SK-N-SH (cell line): ENCODE data around the gene EPB41L5. TPM values are rescaled to one million over a fixed set of nuclear protein-coding genes. Genes with fewer than 3 reads are reported as not detected.

ENCODE experiments used
- CTCF ChIA-PET: fragments of 300-600, 350-600 bp; formaldehyde crosslinking; extraction: SDS; loops from one replicate; lab custom pipeline; 2021; lab: Yijun Ruan, JAX
- POLR2A ChIA-PET: fragments of 350-600 bp; sonication (Branson Sonifier 250); formaldehyde crosslinking; extraction: SDS; loops from one replicate; lab custom pipeline; 2020; ENCODE audit warnings: antibody characterized with exemption, inconsistent platforms; lab: Yijun Ruan, JAX
- DNase-seq: peaks from one replicate; pipeline ENCODE4 v3.0.0; 2012
- H2AFZ ChIP-seq: fragments of 200-600 bp; sonication (generic); 2 replicates; pipeline ENCODE4 v1.8.1; 2016; ENCODE audit warnings: antibody characterized with exemption, mild to moderate bottlenecking, low read depth
- H3F3A ChIP-seq: fragments of 200-600 bp; sonication (generic); replicated peaks from 2 replicates; pipeline ENCODE3; 2016; ENCODE audit warnings: antibody characterized with exemption, mild to moderate bottlenecking; ENCODE audit not compliant: insufficient read depth
- H3K27ac ChIP-seq, 2 experiments: fragments of 200-500 bp in 1 of 2; fragments of 200-600 bp in 1 of 2; sonication (Bioruptor generic) in 1 of 2; sonication (generic), shearing (Covaris generic) in 1 of 2; 2 replicates each; pipeline versions ENCODE4 v1.5.1 to v1.6.1; 2014 to 2016; ENCODE audit warnings: low read depth in 2 of 2, inconsistent platforms in 1 of 2, low read length in 1 of 2, mild to moderate bottlenecking in 1 of 2, mixed read lengths in 1 of 2
- H3K27me3 ChIP-seq: fragments of 200-600 bp; sonication (generic), shearing (Covaris generic); 2 replicates; pipeline ENCODE4 v1.6.1; 2016; ENCODE audit warnings: mixed run types; ENCODE audit not compliant: insufficient read depth
- H3K36me3 ChIP-seq, 2 experiments: fragments of 200-500 bp in 1 of 2; fragments of 200-600 bp in 1 of 2; sonication (Bioruptor generic) in 1 of 2; sonication (generic) in 1 of 2; replicated peaks in 1 of 2; 2 replicates each; pipeline versions ENCODE3 to v1.5.1; 2014 to 2016; ENCODE audit warnings: low read length in 1 of 2, mild to moderate bottlenecking in 1 of 2; ENCODE audit not compliant: insufficient read depth in 2 of 2, control insufficient read depth in 1 of 2
- H3K4me1 ChIP-seq, 2 experiments: fragments of 200-500 bp in 1 of 2; fragments of 200-600 bp in 1 of 2; sonication (Bioruptor generic) in 1 of 2; sonication (generic), shearing (Covaris generic) in 1 of 2; 2 replicates each; pipeline versions ENCODE4 v1.5.1 to v1.6.1; 2014 to 2016; ENCODE audit warnings: low read depth in 1 of 2, low read length in 1 of 2, mixed run types in 1 of 2; ENCODE audit not compliant: insufficient read depth in 2 of 2, control insufficient read depth in 1 of 2
- H3K4me2 ChIP-seq: fragments of 200-600 bp; sonication (generic), shearing (Covaris generic); 2 replicates; pipeline ENCODE4 v1.6.1; 2017; ENCODE audit warnings: mixed run types
- H3K4me3 ChIP-seq, 2 experiments: fragments of 200-500 bp in 1 of 2; fragments of 200-600 bp in 1 of 2; sonication (Bioruptor generic) in 1 of 2; sonication (generic), shearing (Covaris generic) in 1 of 2; 2 replicates each; pipeline versions ENCODE4 v1.5.1 to v1.8.1; 2014 to 2016; ENCODE audit warnings: low read depth in 2 of 2, inconsistent platforms in 1 of 2, low read length in 1 of 2, mild to moderate bottlenecking in 1 of 2, mixed read lengths in 1 of 2, moderate library complexity in 1 of 2
- H3K79me2 ChIP-seq: fragments of 200-600 bp; sonication (generic); 2 replicates; pipeline ENCODE4 v1.8.1; 2017; ENCODE audit warnings: mild to moderate bottlenecking; ENCODE audit not compliant: insufficient read depth
- H3K9ac ChIP-seq: fragments of 200-600 bp; sonication (generic); 2 replicates; pipeline ENCODE4 v1.6.1; 2017; ENCODE audit warnings: mixed run types
- H3K9me2 ChIP-seq: fragments of 200-600 bp; sonication (generic); 2 replicates; pipeline ENCODE4 v1.6.1; 2017; ENCODE audit warnings: mixed run types
- H3K9me3 ChIP-seq: fragments of 200-600 bp; sonication (generic); 2 replicates; pipeline ENCODE4 v1.6.1; 2017; ENCODE audit warnings: mixed run types, mild to moderate bottlenecking, moderate library complexity
- H4K20me1 ChIP-seq: fragments of 200-600 bp; sonication (generic); 2 replicates; pipeline ENCODE4 v1.6.1; 2017; ENCODE audit warnings: mild to moderate bottlenecking, mixed run types; ENCODE audit not compliant: insufficient read depth
- CHD2 ChIP-seq: fragments of 150-350 bp; IDR thresholded peaks from 2 replicates; pipeline ENCODE4 v1.6.1; 2018; ENCODE audit warnings: low read length; ENCODE audit not compliant: partially characterized antibody
- CTCF ChIP-seq: fragments of 200-600 bp; sonication (generic); IDR thresholded peaks from 2 replicates; pipeline ENCODE4 v1.6.1; 2017; ENCODE audit warnings: antibody characterized with exemption, mild to moderate bottlenecking, moderate library complexity
- ELF1 ChIP-seq: IDR thresholded peaks from 2 replicates; pipeline ENCODE4 v1.4.0; 2012
- EP300 ChIP-seq, 2 experiments: IDR thresholded peaks; 2 replicates each; pipeline versions ENCODE4 v1.4.0 to v1.6.1; 2012; ENCODE audit warnings: borderline replicate concordance in 1 of 2, low read depth in 1 of 2, low read length in 1 of 2
- FOSL2 ChIP-seq: IDR thresholded peaks from 2 replicates; pipeline ENCODE4 v1.4.0; 2012; ENCODE audit warnings: low read depth, mild to moderate bottlenecking, moderate library complexity, borderline replicate concordance
- GABPA ChIP-seq: IDR thresholded peaks from 2 replicates; pipeline ENCODE4 v1.4.0; 2012; ENCODE audit warnings: low read depth, mild to moderate bottlenecking
- IRF3 ChIP-seq: fragments of 150-350 bp; IDR thresholded peaks from 2 replicates; pipeline ENCODE4 v1.6.1; 2016; ENCODE audit warnings: mild to moderate bottlenecking, low read depth, low read length
- JUND ChIP-seq: IDR thresholded peaks from 2 replicates; pipeline ENCODE4 v1.4.0; 2012
- MEF2A ChIP-seq: IDR thresholded peaks from 2 replicates; pipeline ENCODE4 v1.4.0; 2012; ENCODE audit warnings: low read depth, borderline replicate concordance
- MXI1 ChIP-seq: IDR thresholded peaks from 2 replicates; pipeline ENCODE4 v1.6.1; 2012; ENCODE audit warnings: mild to moderate bottlenecking, low read depth, low read length, improper control_type of control experiment
- NFIC ChIP-seq: IDR thresholded peaks from 2 replicates; pipeline ENCODE4 v1.4.0; 2012; ENCODE audit warnings: borderline replicate concordance
- NRF1 ChIP-seq: IDR thresholded peaks from 2 replicates; pipeline ENCODE4 v1.6.1; 2012; ENCODE audit warnings: low read depth, mild to moderate bottlenecking, low read length
- PBX3 ChIP-seq: IDR thresholded peaks from 2 replicates; pipeline ENCODE4; 2012
- RAD21 ChIP-seq: IDR thresholded peaks from 2 replicates; pipeline ENCODE4 v1.6.1; 2012; ENCODE audit warnings: mild to moderate bottlenecking, low read length
- RCOR1 ChIP-seq: fragments of 150-350 bp; IDR thresholded peaks from 2 replicates; pipeline ENCODE4 v1.6.1; 2017; ENCODE audit warnings: antibody characterized with exemption, low read length
- RFX5 ChIP-seq: IDR thresholded peaks from 2 replicates; pipeline ENCODE4 v1.6.1; 2012; ENCODE audit warnings: mild to moderate bottlenecking, improper control_type of control experiment, low read length
- RXRA ChIP-seq: IDR thresholded peaks from 2 replicates; pipeline ENCODE4 v1.4.0; 2012; ENCODE audit warnings: low read depth, mild to moderate bottlenecking, borderline replicate concordance
- SIN3A ChIP-seq: IDR thresholded peaks from 2 replicates; pipeline ENCODE4 v1.6.1; 2012; ENCODE audit warnings: low read depth, mild to moderate bottlenecking, low read length, moderate library complexity, borderline replicate concordance
- TCF12 ChIP-seq: IDR thresholded peaks from 2 replicates; pipeline ENCODE4 v1.4.0; 2012
- TEAD4 ChIP-seq: IDR thresholded peaks from 2 replicates; pipeline ENCODE4 v1.4.0; 2012; ENCODE audit warnings: mild to moderate bottlenecking, borderline replicate concordance; ENCODE audit not compliant: insufficient read depth
- USF2 ChIP-seq: fragments of 150-350 bp; IDR thresholded peaks from 2 replicates; pipeline ENCODE4 v1.6.1; 2017; ENCODE audit warnings: antibody characterized with exemption, low read length, low read depth, borderline replicate concordance
- YY1 ChIP-seq: IDR thresholded peaks from 2 replicates; pipeline ENCODE4 v1.4.0; 2012; ENCODE audit warnings: low read depth, mild to moderate bottlenecking
- ZBTB33 ChIP-seq: IDR thresholded peaks from 2 replicates; pipeline ENCODE4 v1.4.0; 2012; ENCODE audit warnings: low read depth, borderline replicate concordance
- WGBS: methylation state at CpG from one replicate; pipeline ENCODE4 v1.1.6; 2017; ENCODE audit warnings: low lambda C conversion rate; 5-methylcytosine and 5-hydroxymethylcytosine counted together
- polyA plus RNA-seq, 3 experiments: library from polyadenylated mRNA; depleted of rRNA; stranded (reverse); fragments of >200 nt; gene quantifications; 2 replicates each; pipeline ENCODE4 v1.2.3, GENCODE V29; 2012

Gene EPB41L5
- polyA plus RNA-seq, 1 of the 3 experiments (the other 2 are of a cell fraction), result 5.3 TPM

GRCh38 chr2:120223034-120223912, 210.4 kb downstream of the EPB41L5 start, which contains the start of gene TMEM185B:
TSS of gene TMEM185B (minus strand) at chr2:120223400. CDS start at chr2:120222976, 424 bp downstream.
- H3K4me1 ChIP-seq, result peaks cover 23 to 33% of the 10 kb centered on the region in 2 experiments; a peak in 3 of 4 replicates
- peak within 1 kb of the TSS; percentile 69 to 84 for H3K4me3 ChIP-seq
- no peaks in the 10 kb centered on the region for H3K9me3 ChIP-seq
- H3K79me2 ChIP-seq, result peaks cover 23% of the 10 kb centered on the region
- peak within 1 kb of the TSS; percentile 68 to 84 for H3K27ac ChIP-seq
- WGBS, result 0% methylated on average over 29 of the region's 108 CpGs
- H3F3A ChIP-seq, result no peaks in the 10 kb centered on the region
- no peaks in the 10 kb centered on the region for H3K9me2 ChIP-seq
- peak within 1 kb of the TSS; percentile 97 for H3K4me2 ChIP-seq
- POLR2A ChIA-PET, result interaction anchor here (0.6 kb wide), 1 partner anchor 9 kb away, joined by 4 read pairs; no protein-coding TSS in a partner anchor
- peaks cover 11 to 26% of the 10 kb centered on the region in 2 experiments for H3K36me3 ChIP-seq
- no peaks in the 10 kb centered on the region for H4K20me1 ChIP-seq
- CTCF ChIA-PET, result interaction anchor here (0.7 to 2.0 kb wide), 3 partner anchors 14 to 90 kb away, joined by 3 to 4 read pairs (median 3); no protein-coding TSS in a partner anchor
- peak within 1 kb of the TSS; percentile 82 for H3K9ac ChIP-seq
- DNase-seq, result peak; percentile 100
- peak within 1 kb of the TSS; percentile 91 for H2AFZ ChIP-seq
- no peaks in the 10 kb centered on the region for H3K27me3 ChIP-seq
- TF ChIP-seq RCOR1, result no peak
- TF ChIP-seq ELF1, result no peak
- no peak for TF ChIP-seq JUND
- TF ChIP-seq NRF1, result no peak
- TF ChIP-seq YY1, result peak; percentile 70
- peak; percentile 70 for TF ChIP-seq USF2
- TF ChIP-seq CTCF, result peak; percentile 42
- no peak for TF ChIP-seq TCF12
- no peak for TF ChIP-seq ZBTB33
- no peak for TF ChIP-seq PBX3
- TF ChIP-seq IRF3, result no peak
- TF ChIP-seq TEAD4, result no peak
- TF ChIP-seq MXI1, result peak; percentile 58; the same call in 1 of the 2 replicates
- no peak for TF ChIP-seq EP300 (IDR thresholded peaks at IDR 0.05; ENCODE audit: borderline replicate concordance in 1 of 2, low read depth in 1 of 2, low read length in 1 of 2)
- peak; percentile 49 for TF ChIP-seq GABPA
- no peak for TF ChIP-seq RXRA
- TF ChIP-seq FOSL2, result no peak
- no peak for TF ChIP-seq MEF2A
- no peak for TF ChIP-seq RAD21
- TF ChIP-seq RFX5, result no peak
- TF ChIP-seq CHD2, result no peak
- peak; percentile 42; the same call in 1 of the 2 replicates for TF ChIP-seq SIN3A
- TF ChIP-seq NFIC, result no peak
